Measurements from ENCODE around the gene OTX1. TPM values are rescaled to one million over a fixed set of nuclear protein-coding genes. Genes with fewer than 3 reads are reported as not detected.
"Not testable (repeated sequence)": the region's sequence is repeated elsewhere in the genome, so short reads cannot be mapped to it uniquely, and the experiment has no call there.

The OTX1 gene
- under 1 TPM; 0.26 to 0.58 TPM for total RNA-seq

- Mint-ChIP-seq H3K9me3 (ENCODE audit: low read depth) (no peaks in the 10 kb centered on the region), H3K4me1 (peaks cover 48% of the 10 kb centered on the region), H3K36me3 (peaks cover 6% of the 10 kb centered on the region), H3K4me3 (peak within 1 kb of the TSS; percentile 80), H3K27ac (peak within 1 kb of the TSS; percentile 67), H3K27me3 (peaks cover 91% of the 10 kb centered on the region)
- DNase-seq (peak; percentile 88), ATAC-seq (peak; percentile 93)
- CTCF ChIA-PET = interaction anchor here (1.0 kb wide), 1 partner anchor 10 kb away, joined by 4 read pairs; no protein-coding TSS in a partner anchor
Observed at GRCh38 chr2:63050334-63051041, at the start of gene OTX1. TSS of gene OTX1 (plus strand) at chr2:63050830. CDS start at chr2:63052991, 2,161 bp downstream.

DNA sequence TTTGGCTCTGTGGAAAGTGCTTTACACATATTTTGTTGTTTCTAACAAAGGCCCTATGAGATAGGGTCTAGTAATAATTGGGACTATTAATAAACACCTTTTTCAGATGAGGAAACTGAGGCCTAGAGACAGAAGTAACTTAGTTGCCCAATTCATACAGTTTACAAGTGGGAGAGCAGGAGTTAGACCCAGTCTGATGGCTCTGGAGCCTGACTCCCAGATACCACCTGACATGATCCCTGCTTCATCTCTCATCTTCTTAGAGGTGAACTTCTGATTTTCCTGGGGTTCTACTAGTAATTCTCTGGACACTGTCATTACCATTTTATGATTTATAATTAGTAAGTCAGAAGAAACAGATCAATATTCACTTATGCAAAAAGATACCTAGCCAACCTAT, 49.1 kb upstream of the OTX1 start:
- H3K4me1 Mint-ChIP-seq = no peaks in the 10 kb centered on the region
- CTCF ChIA-PET = no interaction called here
- H3K27ac Mint-ChIP-seq = no peak overlapping the region
- no peak overlapping the region for H3K4me3 Mint-ChIP-seq
- ATAC-seq (no peak), DNase-seq (no peak)
- no peaks in the 10 kb centered on the region for H3K27me3 Mint-ChIP-seq
- peaks cover 4% of the 10 kb centered on the region for H3K36me3 Mint-ChIP-seq
- no peaks in the 10 kb centered on the region for H3K9me3 Mint-ChIP-seq (ENCODE audit: low read depth)

DNA sequence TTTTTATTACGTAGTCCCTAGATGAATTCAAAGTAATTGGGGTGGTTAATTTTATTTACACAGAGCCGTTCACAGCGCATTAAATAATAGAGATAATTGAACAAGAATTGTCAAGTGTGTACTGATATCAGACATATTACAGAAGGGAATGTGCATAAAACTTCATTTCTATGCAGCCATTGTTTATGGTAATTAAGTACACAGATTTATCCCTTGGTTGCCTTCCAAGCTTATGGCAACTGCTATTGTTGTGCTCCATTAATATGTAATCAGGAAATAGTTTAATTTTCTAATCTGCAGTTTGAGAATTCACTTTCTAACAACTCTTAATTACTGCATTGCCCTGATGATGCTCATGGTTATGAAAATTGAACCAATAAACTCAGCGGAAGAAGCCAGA, 47.3 kb upstream of the OTX1 start:
- H3K9me3 Mint-ChIP-seq (ENCODE audit: low read depth) = no peaks in the 10 kb centered on the region
- DNase-seq (no peak), ATAC-seq (no peak)
- no peak overlapping the region for H3K4me3 Mint-ChIP-seq
- no peaks in the 10 kb centered on the region for H3K36me3 Mint-ChIP-seq
- H3K4me1 Mint-ChIP-seq = no peaks in the 10 kb centered on the region
- CTCF ChIA-PET = no interaction called here
- H3K27me3 Mint-ChIP-seq = no peaks in the 10 kb centered on the region
- no peak overlapping the region for H3K27ac Mint-ChIP-seq

- no peaks in the 10 kb centered on the region for H3K36me3 Mint-ChIP-seq
- no peak overlapping the region for H3K27ac Mint-ChIP-seq
- no peaks in the 10 kb centered on the region for H3K9me3 Mint-ChIP-seq (ENCODE audit: low read depth)
- no peak overlapping the region for H3K4me3 Mint-ChIP-seq
- CTCF ChIA-PET = no interaction called here
- ATAC-seq = no peak
- H3K27me3 Mint-ChIP-seq = no peaks in the 10 kb centered on the region
- H3K4me1 Mint-ChIP-seq = no peaks in the 10 kb centered on the region
- DNase-seq = no peak
Observed at GRCh38 chr2:63007813-63008458, 42.7 kb upstream of the OTX1 start.

- Mint-ChIP-seq H3K4me1 (no peaks in the 10 kb centered on the region), H3K9me3 (ENCODE audit: low read depth) (no peaks in the 10 kb centered on the region), H3K36me3 (peaks cover 2% of the 10 kb centered on the region), H3K27me3 (no peaks in the 10 kb centered on the region), H3K4me3 (no peak overlapping the region), H3K27ac (no peak overlapping the region)
- DNase-seq (no peak), ATAC-seq (no peak)
- CTCF ChIA-PET = no interaction called here
Observed at GRCh38 chr2:63008838-63009237, 41.8 kb upstream of the OTX1 start.

- Mint-ChIP-seq H3K27ac (no peak overlapping the region), H3K36me3 (peaks cover 2% of the 10 kb centered on the region), H3K9me3 (ENCODE audit: low read depth) (no peaks in the 10 kb centered on the region), H3K4me3 (no peak overlapping the region), H3K4me1 (no peaks in the 10 kb centered on the region), H3K27me3 (no peaks in the 10 kb centered on the region)
- no peak for DNase-seq
- CTCF ChIA-PET = no interaction called here
- ATAC-seq = no peak
Observed at GRCh38 chr2:63009490-63009889, 41.1 kb upstream of the OTX1 start.

DNA sequence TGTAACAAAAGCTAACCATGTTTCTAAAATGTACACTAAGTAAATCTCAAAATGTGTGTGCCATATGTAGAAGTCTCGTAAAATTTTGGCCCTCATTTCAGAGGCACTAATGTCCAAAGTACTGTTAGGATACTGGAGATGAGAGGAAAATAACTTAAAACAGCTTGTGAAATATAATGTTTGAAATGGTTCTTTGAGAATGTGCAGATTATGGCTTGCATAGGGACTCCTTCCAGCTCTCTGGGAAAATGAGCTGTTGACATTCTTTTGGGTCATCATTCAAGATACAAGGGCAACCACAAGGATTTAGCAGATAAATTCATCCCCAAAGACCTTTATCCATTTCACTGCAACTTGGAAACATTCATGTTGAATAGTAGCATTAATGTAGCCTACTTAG, 38.1 kb upstream of the OTX1 start:
- DNase-seq = no peak
- no peak for ATAC-seq
- H3K36me3 Mint-ChIP-seq = peaks cover 2% of the 10 kb centered on the region
- H3K9me3 Mint-ChIP-seq (ENCODE audit: low read depth) = no peaks in the 10 kb centered on the region
- no peak overlapping the region for H3K4me3 Mint-ChIP-seq
- H3K4me1 Mint-ChIP-seq = no peaks in the 10 kb centered on the region
- H3K27ac Mint-ChIP-seq = no peak overlapping the region
- no peaks in the 10 kb centered on the region for H3K27me3 Mint-ChIP-seq
- CTCF ChIA-PET = interaction anchor here (1.7 kb wide), 1 partner anchor 9 kb away, joined by 4 read pairs; no protein-coding TSS in a partner anchor

DNA sequence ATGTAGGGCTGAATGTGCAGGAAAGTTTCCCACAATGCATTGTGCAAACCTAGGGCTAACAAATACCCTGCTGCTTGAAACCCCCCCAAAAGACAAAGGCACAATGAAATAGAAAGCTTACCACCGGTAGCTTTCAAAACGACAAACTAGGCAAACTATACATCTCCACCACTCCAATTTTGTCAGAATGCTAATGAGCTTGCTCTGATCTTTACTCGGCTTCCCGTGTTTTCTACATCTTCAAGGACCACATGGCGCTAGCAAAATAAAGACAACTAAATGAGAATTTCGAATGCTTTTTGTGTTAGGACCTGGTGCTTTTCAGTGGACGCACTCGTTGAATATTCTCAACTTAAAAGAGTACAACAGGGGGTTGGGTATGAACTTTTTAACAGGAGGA, 37.2 kb upstream of the OTX1 start:
- H3K36me3 Mint-ChIP-seq = peaks cover 2% of the 10 kb centered on the region
- H3K27me3 Mint-ChIP-seq = no peaks in the 10 kb centered on the region
- CTCF ChIA-PET = interaction anchor here (1.7 kb wide), 1 partner anchor 9 kb away, joined by 4 read pairs; no protein-coding TSS in a partner anchor
- ATAC-seq (no peak), DNase-seq (no peak)
- no peak overlapping the region for H3K27ac Mint-ChIP-seq
- no peaks in the 10 kb centered on the region for H3K4me1 Mint-ChIP-seq
- H3K4me3 Mint-ChIP-seq = no peak overlapping the region
- no peaks in the 10 kb centered on the region for H3K9me3 Mint-ChIP-seq (ENCODE audit: low read depth)

DNA sequence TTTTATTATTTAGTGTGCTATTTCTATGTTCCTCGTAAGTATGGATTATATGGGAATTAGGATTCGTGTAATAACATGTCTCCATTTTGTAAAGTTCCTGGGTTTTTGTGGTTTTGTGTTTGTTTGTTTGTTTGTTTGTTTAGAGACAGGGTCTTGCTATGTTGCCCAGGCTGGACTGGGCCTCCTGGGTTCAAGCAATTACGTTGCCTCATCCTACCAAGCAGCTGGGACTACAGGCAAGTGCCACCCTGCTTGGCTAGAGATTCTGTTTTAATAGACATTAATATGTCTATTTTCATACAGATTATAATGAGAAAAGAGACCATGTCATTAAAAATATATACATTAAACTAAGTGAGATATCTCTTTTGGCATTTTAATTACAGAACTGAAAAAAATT, 35.2 kb upstream of the OTX1 start:
- H3K36me3 Mint-ChIP-seq = peaks cover 2% of the 10 kb centered on the region
- no peak overlapping the region for H3K27ac Mint-ChIP-seq
- CTCF ChIA-PET = no interaction called here
- no peaks in the 10 kb centered on the region for H3K27me3 Mint-ChIP-seq
- H3K4me3 Mint-ChIP-seq = no peak overlapping the region
- H3K9me3 Mint-ChIP-seq (ENCODE audit: low read depth) = no peaks in the 10 kb centered on the region
- H3K4me1 Mint-ChIP-seq = no peaks in the 10 kb centered on the region
- ATAC-seq (no peak), DNase-seq (no peak)

DNA sequence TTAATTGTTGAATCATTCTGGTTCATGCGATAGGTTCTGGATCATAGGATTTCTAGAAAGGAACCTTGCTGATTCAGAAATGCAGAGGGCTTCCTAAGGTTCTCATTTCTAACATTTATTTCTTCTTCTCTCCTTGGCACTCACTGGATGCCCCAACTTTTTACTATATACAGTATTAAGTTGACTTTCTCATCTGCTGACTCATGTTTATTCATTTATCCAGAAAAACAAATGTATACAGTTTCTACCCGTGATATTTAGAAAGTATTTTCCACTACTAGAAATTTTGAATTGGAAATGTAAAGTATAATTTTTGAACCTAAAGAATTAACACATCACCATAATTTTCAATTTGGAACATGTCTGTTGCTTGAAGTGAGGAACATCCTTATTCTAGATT, 32.2 kb upstream of the OTX1 start:
- no peak for DNase-seq
- Mint-ChIP-seq H3K27me3 (no peaks in the 10 kb centered on the region), H3K27ac (no peak overlapping the region), H3K4me1 (peaks cover 1% of the 10 kb centered on the region), H3K4me3 (no peak overlapping the region), H3K9me3 (ENCODE audit: low read depth) (no peaks in the 10 kb centered on the region), H3K36me3 (no peaks in the 10 kb centered on the region)
- CTCF ChIA-PET = no interaction called here
- no peak for ATAC-seq

GRCh38 chr2:63019686-63020085, 30.9 kb upstream of the OTX1 start:
- H3K36me3 Mint-ChIP-seq; H3K4me1 Mint-ChIP-seq; H3K9me3 Mint-ChIP-seq (ENCODE audit: low read depth); DNase-seq; CTCF ChIA-PET; H3K4me3 Mint-ChIP-seq; H3K27me3 Mint-ChIP-seq; H3K27ac Mint-ChIP-seq; ATAC-seq: not testable (repeated sequence)

DNA sequence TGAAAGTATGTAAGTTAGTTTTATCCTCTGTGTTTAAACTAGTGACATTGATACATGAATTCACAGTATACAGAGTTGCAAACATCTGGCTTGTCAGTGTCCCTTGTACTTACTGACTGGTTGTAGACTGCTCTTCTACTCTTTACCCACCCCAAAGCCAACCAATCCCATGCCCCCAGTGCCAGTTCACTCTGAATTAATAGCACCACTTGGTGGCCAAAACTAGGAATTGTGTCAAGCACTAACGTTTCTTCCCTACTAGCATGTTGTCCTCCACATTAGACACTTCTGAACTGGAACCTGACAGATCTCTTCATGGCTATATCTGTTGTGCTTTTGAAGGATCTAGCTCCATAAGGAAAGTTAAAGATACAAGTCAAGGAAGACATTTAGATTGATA, 27.2 kb upstream of the OTX1 start:
- Mint-ChIP-seq H3K27ac (no peak overlapping the region), H3K27me3 (no peaks in the 10 kb centered on the region), H3K4me3 (no peak overlapping the region), H3K4me1 (peaks cover 2% of the 10 kb centered on the region), H3K9me3 (ENCODE audit: low read depth) (no peaks in the 10 kb centered on the region), H3K36me3 (no peaks in the 10 kb centered on the region)
- ATAC-seq (no peak), DNase-seq (no peak)
- CTCF ChIA-PET = interaction anchor here (1.0 kb wide), 1 partner anchor 402 kb away, joined by 3 read pairs; no protein-coding TSS in a partner anchor

GRCh38 chr2:63027220-63027619, 23.4 kb upstream of the OTX1 start:
- Mint-ChIP-seq H3K27ac (no peak overlapping the region), H3K4me1 (peaks cover 2% of the 10 kb centered on the region), H3K9me3 (ENCODE audit: low read depth) (no peaks in the 10 kb centered on the region), H3K36me3 (no peaks in the 10 kb centered on the region), H3K4me3 (no peak overlapping the region), H3K27me3 (no peaks in the 10 kb centered on the region)
- DNase-seq (no peak), ATAC-seq (no peak)
- CTCF ChIA-PET = no interaction called here

GRCh38 chr2:63029058-63029457, 21.6 kb upstream of the OTX1 start:
- no peak for ATAC-seq
- H3K27ac Mint-ChIP-seq = no peak overlapping the region
- H3K9me3 Mint-ChIP-seq (ENCODE audit: low read depth) = no peaks in the 10 kb centered on the region
- CTCF ChIA-PET = no interaction called here
- no peaks in the 10 kb centered on the region for H3K27me3 Mint-ChIP-seq
- no peak for DNase-seq
- no peaks in the 10 kb centered on the region for H3K4me1 Mint-ChIP-seq
- no peaks in the 10 kb centered on the region for H3K36me3 Mint-ChIP-seq
- H3K4me3 Mint-ChIP-seq = no peak overlapping the region

Measured in activated CD8-positive, alpha-beta memory T cell treated with anti-CD3 and anti-CD28 coated beads, Interleukin-2, amount 10 ng/mL, durations not matched to agents 7 days and 5 days (primary cell).